CD4-positive, alpha-beta T cell treated with Interleukin-12 subunit alpha and Interleukin-12 subunit beta, for 1 hour (primary cell): ENCODE results near the gene MCRIP2.

Experiments
- DNase-seq: peaks from one replicate; pipeline ENCODE4 v3.0.0-alpha.2; 2020

The MCRIP2 gene

DNA sequence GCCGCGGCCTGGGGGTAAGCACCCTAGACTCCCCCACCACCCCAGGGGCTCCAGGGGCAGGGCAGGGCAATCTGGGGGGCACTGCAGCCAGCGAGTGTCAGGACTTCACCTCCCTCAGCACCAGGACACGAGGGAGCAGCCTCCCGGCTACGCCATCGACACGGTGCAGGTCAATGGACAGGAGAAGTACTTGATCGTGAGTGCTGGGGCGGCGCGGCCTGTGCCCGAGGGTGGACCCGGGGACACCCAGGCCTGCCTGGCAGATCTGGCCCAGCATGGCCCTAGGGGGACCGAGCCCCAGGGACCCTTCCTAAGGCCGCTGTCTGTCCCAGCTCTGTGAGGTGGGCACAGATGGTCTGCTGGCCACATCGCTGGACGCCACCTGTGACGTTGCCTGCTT, 30.7 kb downstream of the MCRIP2 start:
- no peak for DNase-seq

DNA sequence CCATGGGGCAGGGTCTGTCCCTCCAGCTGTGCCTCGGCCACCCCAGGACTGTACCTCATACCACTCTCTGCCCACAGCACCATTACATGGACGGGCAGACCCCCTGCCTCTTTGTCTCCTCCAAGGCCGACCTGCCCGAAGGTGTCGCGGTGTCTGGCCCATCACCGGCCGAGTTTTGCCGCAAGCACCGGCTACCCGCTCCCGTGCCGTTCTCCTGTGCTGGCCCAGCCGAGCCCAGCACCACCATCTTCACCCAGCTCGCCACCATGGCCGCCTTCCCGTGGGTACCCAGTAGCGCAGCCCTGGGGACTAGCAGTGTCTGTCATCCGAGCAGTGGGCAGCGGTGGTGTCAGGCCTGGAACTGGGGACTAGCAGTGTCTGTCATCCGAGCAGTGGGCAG, 31.2 kb downstream of the MCRIP2 start:
- DNase-seq, result no peak

DNA sequence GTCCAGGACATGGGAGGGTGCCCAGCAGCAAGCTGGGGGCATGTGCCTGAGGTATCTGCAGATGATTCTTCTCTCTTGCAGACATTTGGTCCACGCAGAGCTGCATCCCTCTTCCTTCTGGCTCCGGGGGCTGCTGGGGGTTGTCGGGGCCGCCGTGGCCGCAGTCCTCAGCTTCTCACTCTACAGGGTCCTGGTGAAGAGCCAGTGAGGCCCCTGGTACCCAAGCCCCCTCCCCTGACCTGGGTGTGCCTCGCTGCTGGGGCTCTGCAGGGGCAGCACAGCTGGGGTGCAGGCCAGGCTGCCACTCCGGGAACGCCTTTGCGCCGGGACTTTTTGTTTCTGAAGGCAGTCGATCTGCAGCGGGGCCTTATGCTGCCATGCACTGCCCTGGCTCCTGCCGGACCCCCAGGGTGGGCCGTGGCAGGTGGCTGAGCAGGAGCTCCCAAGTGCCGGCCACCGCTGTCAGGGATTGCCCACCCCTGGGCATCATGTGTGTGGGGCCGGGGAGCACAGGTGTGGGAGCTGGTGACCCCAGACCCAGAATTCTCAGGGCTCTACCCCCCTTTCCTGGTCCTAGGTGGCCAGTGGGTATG, 31.9 kb downstream of the MCRIP2 start:
- DNase-seq, result no peak

DNA sequence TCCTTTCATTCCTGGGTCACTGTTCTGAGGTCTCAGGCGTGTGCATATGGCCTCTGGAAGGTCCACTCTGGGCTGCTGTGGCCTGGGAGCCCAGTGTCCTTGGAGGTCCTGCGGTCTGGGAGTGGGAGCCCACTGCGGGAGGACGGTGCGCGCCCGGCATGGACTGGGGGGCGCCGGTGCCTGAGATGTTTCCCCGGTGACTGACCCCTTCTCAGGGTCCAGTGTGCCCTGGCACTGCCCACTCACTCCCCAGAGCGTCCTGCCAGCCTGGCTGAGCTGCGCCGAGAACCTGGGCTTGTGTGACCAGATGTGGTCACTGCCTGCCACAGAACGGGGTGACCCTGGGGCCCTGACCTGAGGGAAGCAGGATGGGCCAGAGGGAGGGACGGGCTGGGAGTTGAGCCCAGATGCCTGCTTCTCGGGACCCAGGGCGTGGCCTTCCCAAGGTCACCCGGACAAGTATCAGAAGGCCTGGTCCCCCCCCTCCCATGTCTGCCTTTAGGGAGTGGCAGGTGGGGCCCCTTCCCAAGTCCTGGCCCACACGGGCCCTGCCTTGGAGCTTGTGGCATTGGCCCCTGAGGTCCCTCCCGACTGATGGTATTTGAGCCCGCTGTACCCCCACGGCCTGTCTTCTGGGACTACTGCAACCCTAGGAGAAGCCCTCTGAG, 32.7 kb downstream of the MCRIP2 start:
- no peak for DNase-seq

DNA sequence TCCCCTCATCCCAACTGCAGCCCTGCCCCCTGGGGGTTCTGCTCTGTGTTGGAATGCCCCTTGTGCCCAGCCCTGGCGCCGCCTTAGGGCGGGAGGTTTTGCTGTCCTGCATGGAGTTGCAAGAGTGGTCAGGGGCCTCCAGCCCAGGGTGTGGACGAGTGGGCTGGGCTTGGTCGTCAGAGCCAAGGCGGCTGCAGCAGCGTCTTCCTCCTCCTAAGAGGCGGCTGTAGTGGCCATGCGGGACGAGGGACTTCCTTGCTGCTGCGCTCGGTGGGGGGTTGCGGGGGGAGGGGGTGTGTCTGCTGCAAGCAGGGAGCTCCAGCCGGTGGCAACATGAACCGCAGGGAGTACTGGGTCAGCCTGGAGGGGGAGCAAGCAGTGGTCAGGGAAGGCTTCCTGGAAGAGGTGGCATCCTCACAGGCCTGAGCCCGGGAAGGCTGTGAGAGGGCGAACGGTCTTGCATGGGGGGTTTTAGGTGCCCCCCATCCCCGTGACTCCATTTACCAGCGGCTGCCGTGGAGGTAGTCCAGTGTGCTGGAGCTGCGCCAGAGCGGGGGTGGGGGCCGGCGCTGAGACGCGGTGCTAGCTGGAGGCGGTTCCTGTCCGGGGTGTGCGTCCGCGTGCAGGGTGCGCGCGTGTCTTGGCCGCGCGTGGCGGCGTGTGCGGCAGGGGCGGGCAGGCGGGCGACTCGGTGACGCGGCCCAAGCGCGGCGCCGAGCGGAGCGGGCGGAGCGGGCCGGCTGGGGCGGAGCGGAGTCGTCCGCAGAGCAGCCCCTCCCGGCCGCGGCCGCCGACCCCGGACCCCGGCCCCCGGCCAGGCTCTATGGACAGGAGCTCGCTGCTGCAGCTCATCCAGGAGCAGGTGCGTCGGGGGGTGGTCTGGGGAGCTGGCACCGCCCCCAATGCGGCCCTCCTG, 33.6 kb downstream of the MCRIP2 start, which contains the start of gene RHBDL1:
Gene RHBDL1, plus strand, starts transcription at position 704 of the 916 bp plus-strand sequence. Its CDS starts 120 bp downstream, at position 824.
- no peak for DNase-seq

DNA sequence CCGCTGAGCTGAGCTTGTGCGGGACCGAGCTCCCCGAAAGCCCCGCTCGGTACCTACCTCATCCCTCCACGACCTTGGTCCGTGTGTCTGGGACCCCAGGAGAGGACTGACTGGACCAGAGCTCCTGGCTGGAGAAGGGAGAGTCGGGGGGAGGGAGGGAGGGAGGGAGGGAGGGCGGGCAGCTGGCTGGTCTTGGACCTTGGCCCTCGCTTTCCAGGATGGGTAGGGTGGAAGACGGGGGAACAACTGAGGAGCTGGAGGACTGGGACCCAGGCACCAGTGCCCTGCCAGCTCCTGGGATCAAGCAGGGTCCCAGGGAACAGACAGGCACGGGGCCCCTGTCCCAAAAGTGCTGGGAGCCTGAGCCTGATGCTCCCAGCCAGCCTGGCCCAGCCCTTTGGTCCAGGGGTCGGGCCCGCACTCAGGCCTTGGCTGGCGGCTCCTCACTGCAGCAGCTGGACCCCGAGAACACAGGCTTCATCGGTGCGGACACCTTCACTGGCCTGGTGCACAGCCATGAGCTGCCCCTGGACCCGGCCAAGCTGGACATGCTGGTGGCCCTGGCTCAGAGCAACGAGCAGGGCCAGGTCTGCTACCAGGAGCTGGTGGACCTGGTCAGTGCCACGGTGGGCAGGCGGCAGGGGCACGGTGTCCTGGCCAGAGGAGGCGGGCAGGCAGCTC, 34.4 kb downstream of the MCRIP2 start:
- DNase-seq, result no peak

DNA sequence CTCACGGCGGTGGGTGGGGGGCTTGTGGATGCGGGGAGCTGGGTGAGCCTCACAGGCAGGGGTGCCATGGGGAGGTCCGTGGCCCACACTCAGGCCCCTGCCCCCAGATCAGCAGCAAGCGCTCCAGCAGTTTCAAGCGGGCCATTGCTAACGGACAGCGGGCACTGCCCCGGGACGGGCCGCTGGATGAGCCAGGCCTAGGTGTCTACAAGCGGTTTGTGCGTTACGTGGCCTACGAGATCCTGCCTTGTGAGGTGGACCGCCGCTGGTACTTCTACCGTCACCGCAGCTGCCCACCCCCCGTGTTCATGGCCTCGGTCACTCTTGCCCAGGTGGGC, 34.9 kb downstream of the MCRIP2 start:
- DNase-seq, result no peak

DNA sequence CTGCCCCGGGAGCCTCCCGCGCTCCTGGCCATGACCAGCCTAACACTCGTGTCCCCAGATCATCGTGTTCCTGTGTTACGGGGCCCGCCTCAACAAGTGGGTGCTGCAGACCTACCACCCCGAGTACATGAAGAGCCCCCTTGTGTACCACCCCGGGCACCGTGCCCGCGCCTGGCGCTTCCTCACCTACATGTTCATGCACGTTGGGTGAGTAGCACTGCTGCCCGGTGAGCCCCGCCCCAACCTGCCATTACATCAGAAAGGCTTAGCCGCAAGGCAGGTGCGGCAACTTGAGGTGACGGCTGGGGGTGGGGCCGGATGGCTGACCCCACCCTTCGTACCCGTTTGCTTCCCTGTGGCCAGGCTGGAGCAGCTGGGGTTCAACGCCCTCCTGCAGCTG, 35.3 kb downstream of the MCRIP2 start:
- peak; percentile 55 for DNase-seq

DNA sequence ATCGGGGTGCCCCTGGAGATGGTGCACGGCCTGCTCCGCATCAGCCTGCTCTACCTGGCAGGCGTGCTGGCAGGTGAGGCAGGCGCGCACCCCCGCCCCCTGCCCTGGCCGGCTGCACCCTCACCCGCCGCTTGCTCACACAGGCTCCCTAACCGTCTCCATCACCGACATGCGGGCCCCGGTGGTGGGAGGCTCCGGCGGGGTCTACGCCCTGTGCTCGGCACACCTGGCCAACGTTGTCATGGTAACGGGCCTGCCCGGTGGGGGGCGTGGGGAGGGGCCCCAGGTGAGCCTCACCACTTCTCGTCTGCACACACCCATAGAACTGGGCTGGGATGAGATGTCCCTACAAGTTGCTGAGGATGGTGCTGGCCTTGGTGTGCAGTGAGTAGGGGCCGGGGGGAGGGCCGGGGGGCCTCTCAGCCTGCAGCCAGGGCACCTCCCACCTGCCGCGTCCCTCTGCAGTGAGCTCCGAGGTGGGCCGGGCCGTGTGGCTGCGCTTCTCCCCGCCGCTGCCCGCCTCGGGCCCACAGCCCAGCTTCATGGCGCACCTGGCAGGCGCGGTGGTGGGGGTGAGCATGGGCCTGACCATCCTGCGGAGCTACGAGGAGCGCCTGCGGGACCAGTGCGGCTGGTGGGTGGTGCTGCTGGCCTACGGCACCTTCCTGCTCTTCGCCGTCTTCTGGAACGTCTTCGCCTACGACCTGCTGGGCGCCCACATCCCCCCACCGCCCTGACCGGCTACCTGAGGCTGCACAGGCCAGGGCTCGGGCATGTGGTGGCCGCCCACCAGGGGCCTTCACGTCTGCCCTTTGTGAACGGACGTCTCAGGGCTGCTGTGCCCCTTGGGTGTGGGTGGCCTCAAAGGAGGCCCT, 35.9 kb downstream of the MCRIP2 start:
- DNase-seq, result no peak

DNA sequence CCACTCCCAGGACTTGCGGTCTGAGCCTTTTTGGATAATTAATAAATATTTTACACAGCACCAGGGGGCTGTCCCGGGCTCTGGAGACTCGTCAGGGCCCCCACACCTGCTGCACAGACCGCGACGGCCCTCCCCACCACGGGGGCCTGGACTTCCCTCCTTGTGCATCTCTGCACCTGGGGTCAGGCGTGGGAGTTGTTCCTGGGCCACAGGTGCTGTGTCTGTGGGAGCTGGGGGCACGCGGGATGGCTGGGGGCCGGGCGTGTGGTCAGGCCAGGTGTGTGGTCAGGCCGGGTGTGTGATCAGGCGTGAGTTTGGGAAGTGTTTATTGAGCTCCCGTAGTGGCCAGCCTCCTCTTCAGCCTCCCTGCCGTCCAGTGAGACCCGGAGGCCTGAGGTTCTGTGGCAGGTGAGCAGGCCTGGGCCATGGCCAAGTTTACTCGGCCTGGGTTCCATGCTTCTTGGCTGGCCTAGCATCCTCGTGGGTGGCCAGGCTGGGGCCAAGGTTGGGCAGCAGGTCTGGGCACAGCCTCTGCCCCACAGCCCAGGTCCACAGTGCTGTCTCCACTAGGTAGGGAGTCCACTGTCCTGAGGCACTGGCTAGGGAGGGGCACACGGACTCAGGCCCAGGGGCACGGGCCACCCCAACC, 36.7 kb downstream of the MCRIP2 start:
- DNase-seq, result no peak

DNA sequence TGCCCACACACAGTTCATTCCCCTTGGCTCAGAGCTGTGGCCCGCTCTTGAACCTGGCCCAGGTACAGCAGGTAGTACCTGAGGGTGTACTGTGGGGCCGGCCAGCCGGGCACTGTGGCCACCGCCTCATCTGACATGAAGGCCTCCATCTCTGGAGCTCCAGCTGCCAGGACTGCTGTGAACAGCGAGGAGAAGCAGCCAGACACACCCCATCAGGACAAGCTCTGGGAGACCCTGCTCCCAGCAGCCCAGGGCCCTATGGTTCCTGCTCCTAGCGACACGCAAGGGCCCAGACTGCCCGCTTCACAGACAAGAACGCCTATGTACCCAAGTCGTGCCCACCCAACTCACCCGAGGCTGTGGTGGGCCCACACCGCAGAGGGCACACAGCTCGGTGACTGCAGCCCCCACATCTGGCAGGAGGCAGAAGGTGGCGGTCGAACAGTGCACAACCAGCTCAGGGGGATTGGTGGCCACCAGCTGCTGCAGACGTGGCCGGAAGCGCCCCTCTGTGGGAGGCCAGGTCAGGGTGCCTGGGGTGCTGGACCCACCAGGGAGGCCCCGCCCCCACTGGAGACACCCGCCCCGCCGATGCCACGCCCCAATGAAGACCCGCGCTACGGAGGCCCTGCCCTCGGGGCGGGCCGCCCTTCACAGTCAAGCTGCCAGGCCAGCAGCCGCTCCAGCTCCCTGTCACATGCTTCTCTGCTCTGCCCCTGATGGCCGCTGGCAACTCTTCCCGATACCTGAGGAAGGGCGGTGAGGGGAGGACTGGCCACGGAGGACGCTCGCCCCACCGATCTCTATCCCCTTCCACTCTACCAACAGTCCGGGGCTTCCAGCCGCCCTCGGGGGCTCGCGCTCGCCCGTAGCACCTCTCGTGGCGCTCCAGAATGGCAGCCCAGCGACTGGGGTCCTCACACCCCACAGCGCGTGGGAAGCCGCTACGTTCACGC, 37.5 kb downstream of the MCRIP2 start:
- DNase-seq, result peak; percentile 59

DNA sequence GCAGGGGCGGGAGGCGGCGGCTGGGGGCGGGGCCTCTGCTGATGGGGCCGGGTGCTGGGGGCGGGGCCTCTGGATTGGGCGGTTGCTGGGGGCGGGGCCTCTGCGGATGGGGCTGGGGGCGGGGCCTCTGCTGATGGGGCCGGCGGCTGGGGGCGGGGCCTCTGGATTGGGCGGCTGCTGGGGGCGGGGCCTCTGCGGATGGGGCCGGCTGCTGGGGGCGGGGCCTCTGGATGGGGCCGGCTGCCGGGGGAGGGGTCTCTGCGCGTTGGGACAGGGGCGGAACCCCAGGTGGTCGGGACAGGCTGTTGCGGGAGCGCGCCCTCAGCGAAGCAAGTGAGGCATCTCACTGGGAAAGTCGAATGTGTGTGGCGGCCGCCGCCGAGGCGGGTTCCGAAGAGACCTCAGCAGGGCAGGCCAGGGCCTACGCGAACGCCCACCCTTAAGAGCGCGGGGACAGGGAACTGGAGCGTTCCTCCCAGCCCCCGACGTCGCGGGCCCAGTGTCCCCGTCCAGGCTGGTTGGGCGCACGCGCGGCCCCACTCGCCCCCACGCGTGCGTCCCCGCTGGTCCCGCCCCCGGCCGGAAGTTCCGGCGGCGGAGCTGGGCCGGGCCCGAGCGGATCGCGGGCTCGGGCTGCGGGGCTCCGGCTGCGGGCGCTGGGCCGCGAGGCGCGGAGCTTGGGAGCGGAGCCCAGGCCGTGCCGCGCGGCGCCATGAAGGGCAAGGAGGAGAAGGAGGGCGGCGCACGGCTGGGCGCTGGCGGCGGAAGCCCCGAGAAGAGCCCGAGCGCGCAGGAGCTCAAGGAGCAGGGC, 38.4 kb downstream of the MCRIP2 start, which contains the start of gene STUB1:
Gene STUB1, plus strand, starts transcription at position 597 of the 811 bp plus-strand sequence. Its CDS starts 116 bp downstream, at position 713.
- peak; percentile 90 for DNase-seq

DNA sequence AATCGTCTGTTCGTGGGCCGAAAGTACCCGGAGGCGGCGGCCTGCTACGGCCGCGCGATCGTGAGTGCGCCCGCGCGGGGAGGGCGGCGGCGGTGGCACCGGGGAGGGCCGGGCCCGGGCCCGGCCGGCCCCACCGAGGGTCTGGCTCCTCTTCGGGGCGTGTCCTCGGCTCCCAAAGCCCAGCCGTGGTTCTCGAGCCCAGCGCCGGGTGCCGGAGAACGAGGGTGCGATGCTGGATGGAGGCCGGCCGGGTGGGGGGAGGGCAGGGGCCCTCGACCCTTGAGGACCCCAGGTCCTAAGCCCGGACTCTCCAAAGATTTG, 39.0 kb downstream of the MCRIP2 start:
- no peak for DNase-seq

DNA sequence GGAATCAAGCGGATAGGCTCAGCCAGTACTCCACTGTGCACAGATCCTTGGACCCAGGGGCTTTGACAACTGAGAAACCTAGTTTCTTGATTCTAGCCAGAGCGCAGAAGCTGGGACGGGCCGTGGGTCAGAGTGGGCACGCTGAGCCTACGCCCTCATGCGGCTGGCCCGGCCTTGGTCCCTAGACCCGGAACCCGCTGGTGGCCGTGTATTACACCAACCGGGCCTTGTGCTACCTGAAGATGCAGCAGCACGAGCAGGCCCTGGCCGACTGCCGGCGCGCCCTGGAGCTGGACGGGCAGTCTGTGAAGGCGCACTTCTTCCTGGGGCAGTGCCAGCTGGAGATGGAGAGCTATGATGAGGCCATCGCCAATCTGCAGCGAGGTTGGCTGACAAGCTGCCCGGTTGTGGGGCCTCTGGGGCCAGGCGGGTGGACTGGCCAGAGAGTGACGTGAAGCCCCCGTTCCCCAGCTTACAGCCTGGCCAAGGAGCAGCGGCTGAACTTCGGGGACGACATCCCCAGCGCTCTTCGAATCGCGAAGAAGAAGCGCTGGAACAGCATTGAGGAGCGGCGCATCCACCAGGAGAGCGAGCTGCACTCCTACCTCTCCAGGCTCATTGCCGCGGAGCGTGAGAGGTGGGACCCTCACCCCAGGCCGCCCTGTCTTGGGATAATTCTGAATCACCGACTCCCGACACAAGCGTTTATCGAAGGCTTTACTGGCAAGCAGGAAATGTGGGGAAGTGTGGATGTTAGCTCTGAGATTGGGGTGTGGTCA, 39.5 kb downstream of the MCRIP2 start:
- DNase-seq, result no peak

DNA sequence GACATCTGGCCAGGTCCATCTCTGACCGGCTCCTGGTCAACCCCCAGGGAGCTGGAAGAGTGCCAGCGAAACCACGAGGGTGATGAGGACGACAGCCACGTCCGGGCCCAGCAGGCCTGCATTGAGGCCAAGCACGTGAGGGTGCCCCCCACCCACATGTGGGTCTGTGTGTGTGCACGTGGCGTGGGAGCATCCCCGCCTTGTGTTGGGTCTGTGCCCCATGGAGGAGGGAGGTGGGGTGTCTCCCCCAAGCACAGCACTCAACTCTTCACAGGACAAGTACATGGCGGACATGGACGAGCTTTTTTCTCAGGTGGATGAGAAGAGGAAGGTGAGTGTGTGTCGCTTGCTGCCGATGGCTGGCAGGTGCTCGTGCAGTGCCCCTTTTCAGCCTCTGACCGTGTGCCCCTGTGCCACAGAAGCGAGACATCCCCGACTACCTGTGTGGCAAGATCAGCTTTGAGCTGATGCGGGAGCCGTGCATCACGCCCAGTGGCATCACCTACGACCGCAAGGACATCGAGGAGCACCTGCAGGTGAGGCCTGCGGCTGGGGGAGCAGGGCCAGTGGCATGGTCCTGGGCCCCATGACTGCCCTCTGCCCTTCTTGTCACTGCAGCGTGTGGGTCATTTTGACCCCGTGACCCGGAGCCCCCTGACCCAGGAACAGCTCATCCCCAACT, 40.3 kb downstream of the MCRIP2 start:
- DNase-seq, result no peak

DNA sequence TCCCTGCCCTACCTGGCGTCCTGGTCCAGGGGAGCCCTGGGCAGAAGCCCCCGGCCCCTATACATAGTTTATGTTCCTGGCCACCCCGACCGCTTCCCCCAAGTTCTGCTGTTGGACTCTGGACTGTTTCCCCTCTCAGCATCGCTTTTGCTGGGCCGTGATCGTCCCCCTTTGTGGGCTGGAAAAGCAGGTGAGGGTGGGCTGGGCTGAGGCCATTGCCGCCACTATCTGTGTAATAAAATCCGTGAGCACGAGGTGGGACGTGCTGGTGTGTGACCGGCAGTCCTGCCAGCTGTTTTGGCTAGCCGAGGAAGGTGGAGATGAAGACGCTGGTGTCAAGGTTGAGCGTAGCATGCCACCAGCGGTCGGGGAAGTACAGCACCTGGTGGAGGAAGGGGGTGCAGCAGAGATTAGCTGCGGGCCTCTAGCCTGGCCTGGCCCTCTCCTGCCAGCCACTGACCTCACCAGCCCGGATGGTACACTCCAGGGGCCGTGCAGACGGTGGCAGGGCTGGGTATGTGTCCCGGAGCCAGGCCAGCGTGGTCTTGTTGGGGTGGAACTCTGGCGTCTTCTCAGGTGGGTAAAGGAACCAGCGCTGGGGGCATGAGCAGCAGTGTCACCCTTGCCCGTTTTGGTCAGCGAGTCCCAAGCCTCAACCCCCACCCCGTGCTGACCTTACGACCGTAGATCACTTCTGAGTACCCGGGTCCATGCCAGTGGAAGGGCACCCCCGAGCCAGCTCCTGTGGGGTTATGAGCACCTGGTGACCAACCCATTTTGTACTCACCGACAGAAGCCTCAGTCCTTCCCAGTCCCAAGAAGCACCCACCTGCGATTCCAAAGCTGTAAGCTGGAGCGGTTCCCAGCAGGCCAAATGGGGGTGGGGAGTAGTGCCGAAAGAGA, 41.1 kb downstream of the MCRIP2 start:
- DNase-seq, result no peak
